Upper lobe of left lung (tissue), 6 donors: ENCODE data around the gene MED8. TPM values are rescaled to one million over a fixed set of nuclear protein-coding genes. Genes with fewer than 3 reads are reported as not detected.

ENCODE experiments used
- ATAC-seq, 2 donors: fragments of 200-7000 bp; cut with Tn5 transposase; one replicate each; pipeline ENCODE4 v1.9.1; 2022; ENCODE audit warnings: mild to moderate bottlenecking in 2 of 2, moderate library complexity in 2 of 2; ENCODE audit not compliant: low FRiP score in 2 of 2
- DNase-seq, 2 donors: peaks; one replicate each; pipeline ENCODE4 v3.0.0-alpha.2; 2019 to 2020
- H3K27ac ChIP-seq, 4 donors: fragments of 200-600 bp; sonication (generic); one replicate each; pipeline ENCODE4 v1.5.1; 2016 to 2019
- H3K27me3 ChIP-seq, 4 donors: fragments of 200-600 bp; sonication (generic); one replicate each; pipeline ENCODE4 v1.5.1; 2017 to 2019
- H3K36me3 ChIP-seq, 4 donors: fragments of 200-600 bp; sonication (generic); one replicate each; pipeline ENCODE4 v1.5.1; 2016 to 2019
- H3K4me1 ChIP-seq, 4 donors: fragments of 200-600 bp; sonication (generic); one replicate each; pipeline ENCODE4 v1.5.1; 2018 to 2019
- H3K4me3 ChIP-seq, 4 donors: fragments of 200-600 bp; sonication (generic); one replicate each; pipeline ENCODE4 v1.5.1; 2017 to 2019; ENCODE audit warnings: mild to moderate bottlenecking in 2 of 4, moderate library complexity in 1 of 4
- H3K9me3 ChIP-seq, 4 donors: fragments of 200-600 bp; sonication (generic); one replicate each; pipeline ENCODE4 v1.5.1; 2018 to 2019
- CTCF ChIP-seq, 6 experiments: fragments of 450-650 bp in 4 of 6; fragments of 200-600 bp in 2 of 6; sonication (generic) in 2 of 6; IDR thresholded peaks; one replicate each; pipeline ENCODE4 v1.5.1; 2016 to 2019; ENCODE audit warnings: antibody characterized with exemption in 6 of 6
- EP300 ChIP-seq, 4 donors: sonication (generic); formaldehyde crosslinking; IDR thresholded peaks; one replicate each; pipeline ENCODE4 v1.5.1; 2017; ENCODE audit warnings: antibody characterized with exemption in 4 of 4, control low read depth in 2 of 4
- POLR2A ChIP-seq, 4 donors: fragments of 450-650 bp; IDR thresholded peaks; one replicate each; pipeline ENCODE4 v1.5.1; 2016 to 2017; ENCODE audit warnings: antibody characterized with exemption in 4 of 4, mild to moderate bottlenecking in 2 of 4
- POLR2AphosphoS5 ChIP-seq, 2 donors: sonication (generic); formaldehyde crosslinking; IDR thresholded peaks; one replicate each; pipeline ENCODE4 v1.5.1; 2017; ENCODE audit warnings: antibody characterized with exemption in 2 of 2
- WGBS, 2 donors: methylation state at CpG; one replicate each; pipeline ENCODE4 v1.1.5; 2017 to 2018; 5-methylcytosine and 5-hydroxymethylcytosine counted together
- total RNA-seq, 6 donors: library from RNA; depleted of rRNA in 4 of 6; stranded (reverse); fragments of >200 nt in 4 of 6; gene quantifications; one replicate each; pipeline versions ENCODE4 v1.1.0 to v1.2.1, GENCODE V29; 2016 to 2021
- donor health status: DM: no; HTN: no; CAD: no; lungs with moderate emphysema.
- donor health status: DM: no; HTN: yes; CAD: no; lungs with severe emphysema.

Gene MED8
- 10 to 100 TPM; 13.8 to 59.7 (median 38.4) TPM for total RNA-seq

GRCh38 chr1:43389326-43390313 is at the start of gene MED8, which contains the start of gene SZT2:
MED8 (minus strand) TSS chr1:43389800; CDS start chr1:43389764, 36 bp downstream.
SZT2 (plus strand) TSS chr1:43389899; CDS start chr1:43389969, 70 bp downstream.
- Histone ChIP-seq H3K27ac (peak within 1 kb of the TSS; percentile 84 to 95 (median 90)), H3K27me3 (no peaks in the 10 kb centered on the region), H3K9me3 (no peaks in the 10 kb centered on the region), H3K4me3 (peak within 1 kb of the TSS; percentile 77 to 89 (median 86)), H3K36me3 (peaks cover 12 to 33% (median 25%) of the 10 kb centered on the region in 4 donors), H3K4me1 (peaks cover 22 to 31% (median 26%) of the 10 kb centered on the region in 4 donors)
- WGBS, 2 donors = 0% methylated on average over 39 to 57 of the region's 65 CpGs
- ATAC-seq = peak; percentile 97 to 99
- DNase-seq = peak; percentile 94 to 97
- TF ChIP-seq POLR2A (IDR thresholded peaks at IDR 0.05) (peak; percentile 37 to 91 (median 66)), POLR2AphosphoS5 (IDR thresholded peaks at IDR 0.05) (peak; percentile 92 to 94), CTCF (IDR thresholded peaks at IDR 0.05) (no peak), EP300 (IDR thresholded peaks at IDR 0.05) (no peak)

GRCh38 chr1:43438953-43439581 is 49.5 kb upstream of the MED8 start:
- ATAC-seq (no peak), DNase-seq (no peak)
- Histone ChIP-seq H3K4me1 (peaks cover 0 to 7% (median 3%) of the 10 kb centered on the region in 4 donors), H3K36me3 (peaks cover 4 to 89% (median 76%) of the 10 kb centered on the region in 4 donors), H3K4me3 (no peak overlapping the region), H3K9me3 (no peaks in the 10 kb centered on the region), H3K27ac (no peak overlapping the region), H3K27me3 (no peaks in the 10 kb centered on the region)
- TF ChIP-seq POLR2AphosphoS5 (IDR thresholded peaks at IDR 0.05) (no peak), EP300 (IDR thresholded peaks at IDR 0.05) (no peak)
- 93 to 96% methylated on average over 9 to 10 of the region's 10 CpGs for WGBS, 2 donors

GRCh38 chr1:43438576-43438952 is 49.0 kb upstream of the MED8 start:
- ATAC-seq = no peak
- peaks cover 0 to 7% (median 3%) of the 10 kb centered on the region in 4 donors for H3K4me1 ChIP-seq
- H3K27ac ChIP-seq = no peak overlapping the region
- WGBS, 2 donors = 97 to 98% methylated on average over 8 of the region's 8 CpGs
- no peaks in the 10 kb centered on the region for H3K27me3 ChIP-seq
- H3K36me3 ChIP-seq = peaks cover 0 to 88% (median 76%) of the 10 kb centered on the region in 4 donors
- H3K4me3 ChIP-seq = no peak overlapping the region
- no peaks in the 10 kb centered on the region for H3K9me3 ChIP-seq
- no peak for TF ChIP-seq CTCF (IDR thresholded peaks at IDR 0.05)
- TF ChIP-seq POLR2AphosphoS5 (IDR thresholded peaks at IDR 0.05) = no peak
- no peak for TF ChIP-seq EP300 (IDR thresholded peaks at IDR 0.05)
- TF ChIP-seq POLR2A (IDR thresholded peaks at IDR 0.05) = no peak
- DNase-seq = no peak

GRCh38 chr1:43438006-43438405 is 48.4 kb upstream of the MED8 start:
- DNase-seq = no peak

More at GRCh38 chr1:43438006-43438405, 48.4 kb upstream of the MED8 start:
- Histone ChIP-seq H3K4me1 (peaks cover 0 to 7% (median 3%) of the 10 kb centered on the region in 4 donors), H3K4me3 (no peak overlapping the region), H3K27me3 (no peaks in the 10 kb centered on the region), H3K27ac (no peak overlapping the region), H3K36me3 (peaks cover 2 to 88% (median 76%) of the 10 kb centered on the region in 4 donors), H3K9me3 (no peaks in the 10 kb centered on the region)
- TF ChIP-seq CTCF (IDR thresholded peaks at IDR 0.05) (no peak), POLR2AphosphoS5 (IDR thresholded peaks at IDR 0.05) (no peak), EP300 (IDR thresholded peaks at IDR 0.05) (no peak), POLR2A (IDR thresholded peaks at IDR 0.05) (no peak)
- WGBS, 2 donors = 96 to 100% methylated on average over 3 of the region's 3 CpGs
- no peak for ATAC-seq
